Vagina (tissue), 2 donors: Measurements from ENCODE around the gene TMEM106C. TPM values are rescaled to one million over a fixed set of nuclear protein-coding genes. Genes with fewer than 3 reads are reported as not detected.

ENCODE experiments used
- DNase-seq, 2 donors: peaks; one replicate each; pipeline ENCODE4 v3.0.0-alpha.2; 2017; ENCODE audit errors: extremely low spot score in 2 of 2
- H3K27ac ChIP-seq: fragments of 200-600 bp; sonication (generic); one replicate; pipeline ENCODE4 v1.5.1; 2019
- H3K27me3 ChIP-seq: fragments of 200-600 bp; sonication (generic); one replicate; pipeline ENCODE4 v1.5.1; 2019
- H3K36me3 ChIP-seq, 2 donors: fragments of 200-600 bp; sonication (generic); one replicate each; pipeline ENCODE4 v1.5.1; 2017 to 2019
- H3K4me1 ChIP-seq: fragments of 200-600 bp; sonication (generic); one replicate; pipeline ENCODE4 v1.5.1; 2019
- H3K4me3 ChIP-seq, 2 donors: fragments of 200-600 bp; sonication (generic); 1 replicate in 1 of 2; 2 replicates in 1 of 2; pipeline ENCODE4 v1.5.1; 2016 to 2019
- H3K9me3 ChIP-seq: fragments of 200-600 bp; sonication (generic); one replicate; pipeline ENCODE4 v1.5.1; 2019
- POLR2A ChIP-seq, 2 donors: fragments of 450-650 bp; IDR thresholded peaks; one replicate each; pipeline ENCODE4 v1.6.1; 2017; ENCODE audit warnings: antibody characterized with exemption in 2 of 2, mild to moderate bottlenecking in 2 of 2, moderate library complexity in 2 of 2
- POLR2AphosphoS5 ChIP-seq, 2 donors: sonication (generic); formaldehyde crosslinking; IDR thresholded peaks; one replicate each; pipeline ENCODE4 v1.9.0; 2017; ENCODE audit warnings: antibody characterized with exemption in 2 of 2, mild to moderate bottlenecking in 2 of 2, low read depth in 1 of 2; ENCODE audit not compliant: insufficient read depth in 1 of 2
- intact Hi-C: fragments of 100-400 bp; cut with DNase I; formaldehyde crosslinking; loops from one replicate; pipeline ENCODE4 v1.15.1; 2023
- total RNA-seq: library from RNA; depleted of rRNA; stranded (reverse); fragments of >200 nt; gene quantifications from one replicate; pipeline ENCODE4 v1.2.3, GENCODE V29; 2016
- TF ChIP-seq, protein P1 (sequence below), 3 experiments: fragments of 450-650 bp in 2 of 3; fragments of 200-600 bp in 1 of 3; sonication (generic) in 1 of 3; IDR thresholded peaks; one replicate each; pipeline ENCODE4 v1.5.1; 2017 to 2019; ENCODE audit warnings: antibody characterized with exemption in 3 of 3, mild to moderate bottlenecking in 2 of 3, moderate library complexity in 2 of 3

The TMEM106C gene
- total RNA-seq, 1 donor from 2014 or later: 25.3 TPM

DNA sequence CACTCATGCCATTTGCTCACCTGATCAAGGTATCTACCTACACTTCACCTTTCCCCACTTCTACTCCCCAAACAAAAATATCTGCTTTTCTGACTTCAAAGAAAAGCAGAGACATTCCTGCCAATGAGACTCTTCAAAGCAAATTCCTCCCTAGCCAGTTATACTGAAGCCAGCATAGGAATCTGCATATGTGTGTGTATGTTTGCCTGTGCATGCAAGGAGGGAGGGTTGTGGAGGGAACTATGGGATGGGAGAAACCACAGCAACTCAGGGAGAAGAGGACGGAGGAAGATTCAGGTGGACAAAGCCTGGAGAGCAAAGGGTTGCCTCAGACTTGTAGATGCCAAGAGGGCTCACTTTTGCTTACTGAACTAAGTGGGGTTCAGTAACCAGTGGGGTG lies 32.2 kb upstream of the TMEM106C start:
- no peak overlapping the region for H3K4me3 ChIP-seq
- H3K36me3 ChIP-seq: no peaks in the 10 kb centered on the region
- TF ChIP-seq, protein P1, sequence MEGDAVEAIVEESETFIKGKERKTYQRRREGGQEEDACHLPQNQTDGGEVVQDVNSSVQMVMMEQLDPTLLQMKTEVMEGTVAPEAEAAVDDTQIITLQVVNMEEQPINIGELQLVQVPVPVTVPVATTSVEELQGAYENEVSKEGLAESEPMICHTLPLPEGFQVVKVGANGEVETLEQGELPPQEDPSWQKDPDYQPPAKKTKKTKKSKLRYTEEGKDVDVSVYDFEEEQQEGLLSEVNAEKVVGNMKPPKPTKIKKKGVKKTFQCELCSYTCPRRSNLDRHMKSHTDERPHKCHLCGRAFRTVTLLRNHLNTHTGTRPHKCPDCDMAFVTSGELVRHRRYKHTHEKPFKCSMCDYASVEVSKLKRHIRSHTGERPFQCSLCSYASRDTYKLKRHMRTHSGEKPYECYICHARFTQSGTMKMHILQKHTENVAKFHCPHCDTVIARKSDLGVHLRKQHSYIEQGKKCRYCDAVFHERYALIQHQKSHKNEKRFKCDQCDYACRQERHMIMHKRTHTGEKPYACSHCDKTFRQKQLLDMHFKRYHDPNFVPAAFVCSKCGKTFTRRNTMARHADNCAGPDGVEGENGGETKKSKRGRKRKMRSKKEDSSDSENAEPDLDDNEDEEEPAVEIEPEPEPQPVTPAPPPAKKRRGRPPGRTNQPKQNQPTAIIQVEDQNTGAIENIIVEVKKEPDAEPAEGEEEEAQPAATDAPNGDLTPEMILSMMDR (IDR thresholded peaks at IDR 0.05): no peak
- TF ChIP-seq POLR2AphosphoS5 (IDR thresholded peaks at IDR 0.05; ENCODE audit: insufficient read depth in 1 of 2, low read depth in 1 of 2): no peak
- TF ChIP-seq POLR2A (IDR thresholded peaks at IDR 0.05): no peak
- no peak for DNase-seq
- peaks cover 7% of the 10 kb centered on the region for H3K4me1 ChIP-seq
- H3K27me3 ChIP-seq: no peaks in the 10 kb centered on the region
- H3K27ac ChIP-seq: no peak overlapping the region
- intact Hi-C loops: no loop called here
- no peaks in the 10 kb centered on the region for H3K9me3 ChIP-seq

DNA sequence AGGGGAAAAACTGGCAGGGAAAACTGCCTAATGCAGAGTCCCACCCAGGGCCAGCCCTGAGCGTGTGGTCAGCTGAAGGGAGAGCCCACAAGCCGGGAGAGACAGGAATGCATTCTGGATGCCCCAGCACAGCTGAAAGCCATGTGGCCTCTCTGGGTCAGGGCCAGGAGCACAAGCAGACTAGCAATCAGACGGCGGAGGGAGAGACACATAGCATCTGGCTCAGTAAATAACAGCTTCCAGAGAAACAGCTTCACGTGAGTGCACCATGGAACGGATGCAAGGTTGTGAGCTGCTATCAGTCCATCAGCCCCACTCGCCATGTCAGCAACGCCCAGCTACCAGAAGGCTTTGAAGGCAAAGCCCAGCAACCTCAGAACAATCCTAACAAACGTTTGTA lies 28.2 kb upstream of the TMEM106C start:
- H3K4me3 ChIP-seq: no peak overlapping the region
- peak in 1 of 2 donors; percentile 44 for TF ChIP-seq POLR2AphosphoS5 (IDR thresholded peaks at IDR 0.05; ENCODE audit: insufficient read depth in 1 of 2, low read depth in 1 of 2)
- no peak for TF ChIP-seq POLR2A (IDR thresholded peaks at IDR 0.05)
- TF ChIP-seq, protein P1 (IDR thresholded peaks at IDR 0.05): no peak
- no peak for DNase-seq
- H3K9me3 ChIP-seq: no peaks in the 10 kb centered on the region
- no peaks in the 10 kb centered on the region for H3K36me3 ChIP-seq
- peaks cover 7% of the 10 kb centered on the region for H3K4me1 ChIP-seq
- H3K27ac ChIP-seq: no peak overlapping the region
- intact Hi-C loops: no loop called here
- no peaks in the 10 kb centered on the region for H3K27me3 ChIP-seq

DNA sequence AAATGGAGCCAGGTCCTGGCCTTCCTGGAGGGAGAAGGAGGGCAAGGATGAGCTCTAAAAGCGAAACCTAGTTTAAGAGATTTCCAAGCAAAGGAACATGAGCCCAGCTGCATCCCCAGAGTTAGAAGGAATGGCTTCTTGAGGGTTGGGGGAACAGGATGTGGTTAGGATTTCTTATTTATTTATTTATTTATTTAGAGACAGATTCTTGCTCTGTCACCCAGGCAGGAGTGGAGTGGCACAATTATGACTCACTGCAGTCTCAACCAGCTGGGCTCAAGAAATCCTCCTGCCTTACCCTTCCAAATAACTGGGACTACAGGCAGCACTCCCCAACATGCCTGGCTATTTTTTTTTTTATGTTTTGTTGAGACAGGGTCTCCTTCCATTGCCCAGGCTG lies 25.3 kb upstream of the TMEM106C start:
- Histone ChIP-seq H3K36me3 (no peaks in the 10 kb centered on the region), H3K27me3 (no peaks in the 10 kb centered on the region), H3K27ac (no peak overlapping the region), H3K4me3 (no peak overlapping the region), H3K9me3 (no peaks in the 10 kb centered on the region), H3K4me1 (peaks cover 7% of the 10 kb centered on the region)
- intact Hi-C loops: no loop called here
- no peak for DNase-seq
- TF ChIP-seq, protein P1 (IDR thresholded peaks at IDR 0.05): no peak
- TF ChIP-seq POLR2AphosphoS5 (IDR thresholded peaks at IDR 0.05; ENCODE audit: insufficient read depth in 1 of 2, low read depth in 1 of 2) (no peak), POLR2A (IDR thresholded peaks at IDR 0.05) (no peak)

DNA sequence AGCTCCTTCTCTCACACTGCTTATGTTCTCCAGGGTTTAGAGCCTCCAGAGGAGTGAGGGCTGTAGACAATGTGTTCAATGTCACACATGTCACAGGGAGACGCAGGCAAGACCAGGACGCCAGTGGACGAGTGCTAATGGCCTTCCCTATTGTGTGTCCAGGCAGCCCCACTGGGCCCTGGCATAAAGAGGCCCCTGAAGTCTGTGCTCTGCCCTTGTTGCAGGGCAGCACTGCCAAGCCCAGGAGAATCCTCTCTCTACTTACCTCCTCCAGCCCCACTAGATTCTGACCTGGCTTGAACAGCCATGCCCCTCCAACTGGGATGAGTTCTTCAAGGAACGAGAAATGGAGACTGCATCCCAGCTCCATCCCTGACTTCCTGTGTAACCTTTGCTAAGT lies 24.8 kb upstream of the TMEM106C start:
- H3K4me3 ChIP-seq: no peak overlapping the region
- intact Hi-C loops: no loop called here
- TF ChIP-seq, protein P1 (IDR thresholded peaks at IDR 0.05): no peak
- no peak for TF ChIP-seq POLR2AphosphoS5 (IDR thresholded peaks at IDR 0.05; ENCODE audit: insufficient read depth in 1 of 2, low read depth in 1 of 2)
- TF ChIP-seq POLR2A (IDR thresholded peaks at IDR 0.05): no peak

DNA sequence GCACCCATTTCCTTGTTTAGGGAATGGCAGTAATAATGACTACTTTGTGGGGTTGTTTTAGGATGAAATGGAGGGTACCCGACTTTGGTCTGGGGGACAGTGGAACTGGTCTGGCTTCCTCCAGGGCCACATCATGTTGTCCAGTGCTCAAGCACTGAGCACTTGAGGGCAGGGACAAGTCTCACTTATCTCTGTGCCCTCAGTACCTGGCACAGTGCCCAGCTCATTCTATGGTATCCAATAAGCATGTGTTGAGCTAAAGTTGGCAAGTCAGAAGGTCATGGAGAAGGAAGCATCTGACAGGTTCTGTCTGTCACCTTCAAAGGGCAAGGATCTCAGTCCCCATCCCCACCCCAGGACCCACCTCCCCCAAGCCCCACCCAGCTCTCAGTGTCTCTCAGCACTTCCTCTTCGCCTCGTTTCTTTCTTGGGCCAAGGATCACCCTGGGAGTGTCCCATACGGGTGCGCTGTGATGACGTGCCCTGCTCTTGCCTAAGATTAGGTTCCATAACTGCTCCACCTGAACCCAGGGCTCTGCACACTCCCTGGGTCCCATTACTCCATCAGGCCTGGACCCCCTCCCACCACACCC lies 24.3 kb upstream of the TMEM106C start:
- TF ChIP-seq, protein P1 (IDR thresholded peaks at IDR 0.05): no peak
- no peak for TF ChIP-seq POLR2AphosphoS5 (IDR thresholded peaks at IDR 0.05; ENCODE audit: insufficient read depth in 1 of 2, low read depth in 1 of 2)
- no peak for TF ChIP-seq POLR2A (IDR thresholded peaks at IDR 0.05)
- Histone ChIP-seq H3K9me3 (no peaks in the 10 kb centered on the region), H3K4me1 (peaks cover 7% of the 10 kb centered on the region), H3K27ac (no peak overlapping the region), H3K27me3 (no peaks in the 10 kb centered on the region), H3K36me3 (no peaks in the 10 kb centered on the region), H3K4me3 (no peak overlapping the region)
- DNase-seq: no peak
- intact Hi-C loops: no loop called here

More for the DNA sequence above, 24.8 kb upstream of the TMEM106C start:
- Histone ChIP-seq H3K36me3 (no peaks in the 10 kb centered on the region), H3K4me1 (peaks cover 7% of the 10 kb centered on the region), H3K9me3 (no peaks in the 10 kb centered on the region), H3K27me3 (no peaks in the 10 kb centered on the region), H3K27ac (no peak overlapping the region)
- DNase-seq: no peak
